ENCODE results near the gene SCFD1. TPM values are rescaled to one million over a fixed set of nuclear protein-coding genes. Genes with fewer than 3 reads are reported as not detected.

The SCFD1 gene
- total RNA-seq, 1 donor from 2014 or later = 82.4 TPM

- Mint-ChIP-seq H3K4me3 (ENCODE audit: unreplicated experiment) (no peak overlapping the region), H3K27ac (ENCODE audit: unreplicated experiment) (no peak overlapping the region), H3K9me3 (ENCODE audit: low read depth) (peaks cover 19% of the 10 kb centered on the region), H3K27me3 (ENCODE audit: low read depth) (no peaks in the 10 kb centered on the region), H3K36me3 (ENCODE audit: low read depth) (peaks cover 19% of the 10 kb centered on the region), H3K4me1 (ENCODE audit: low read depth) (no peaks in the 10 kb centered on the region)
- TF ChIP-seq, protein P1, sequence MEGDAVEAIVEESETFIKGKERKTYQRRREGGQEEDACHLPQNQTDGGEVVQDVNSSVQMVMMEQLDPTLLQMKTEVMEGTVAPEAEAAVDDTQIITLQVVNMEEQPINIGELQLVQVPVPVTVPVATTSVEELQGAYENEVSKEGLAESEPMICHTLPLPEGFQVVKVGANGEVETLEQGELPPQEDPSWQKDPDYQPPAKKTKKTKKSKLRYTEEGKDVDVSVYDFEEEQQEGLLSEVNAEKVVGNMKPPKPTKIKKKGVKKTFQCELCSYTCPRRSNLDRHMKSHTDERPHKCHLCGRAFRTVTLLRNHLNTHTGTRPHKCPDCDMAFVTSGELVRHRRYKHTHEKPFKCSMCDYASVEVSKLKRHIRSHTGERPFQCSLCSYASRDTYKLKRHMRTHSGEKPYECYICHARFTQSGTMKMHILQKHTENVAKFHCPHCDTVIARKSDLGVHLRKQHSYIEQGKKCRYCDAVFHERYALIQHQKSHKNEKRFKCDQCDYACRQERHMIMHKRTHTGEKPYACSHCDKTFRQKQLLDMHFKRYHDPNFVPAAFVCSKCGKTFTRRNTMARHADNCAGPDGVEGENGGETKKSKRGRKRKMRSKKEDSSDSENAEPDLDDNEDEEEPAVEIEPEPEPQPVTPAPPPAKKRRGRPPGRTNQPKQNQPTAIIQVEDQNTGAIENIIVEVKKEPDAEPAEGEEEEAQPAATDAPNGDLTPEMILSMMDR (IDR thresholded peaks at IDR 0.05) = no peak
- no peak for DNase-seq (ENCODE audit: low spot score)
These were observed 35.0 kb upstream of the SCFD1 start for GRCh38 chr14:30587141-30587540.

- DNase-seq (ENCODE audit: low spot score) = no peak
- Mint-ChIP-seq H3K27me3 (ENCODE audit: low read depth) (no peaks in the 10 kb centered on the region), H3K9me3 (ENCODE audit: low read depth) (peaks cover 15% of the 10 kb centered on the region), H3K27ac (ENCODE audit: unreplicated experiment) (no peak overlapping the region), H3K4me3 (ENCODE audit: unreplicated experiment) (no peak overlapping the region), H3K36me3 (ENCODE audit: low read depth) (peaks cover 15% of the 10 kb centered on the region), H3K4me1 (ENCODE audit: low read depth) (no peaks in the 10 kb centered on the region)
- TF ChIP-seq, protein P1 (IDR thresholded peaks at IDR 0.05) = no peak
These were observed 33.2 kb upstream of the SCFD1 start for GRCh38 chr14:30588873-30589272.

GRCh38 chr14:30596935-30597334 lies 25.2 kb upstream of the SCFD1 start:
- H3K36me3 Mint-ChIP-seq (ENCODE audit: low read depth) = peaks cover 11% of the 10 kb centered on the region
- no peaks in the 10 kb centered on the region for H3K27me3 Mint-ChIP-seq (ENCODE audit: low read depth)
- no peaks in the 10 kb centered on the region for H3K9me3 Mint-ChIP-seq (ENCODE audit: low read depth)
- H3K4me3 Mint-ChIP-seq (ENCODE audit: unreplicated experiment) = no peak overlapping the region
- H3K4me1 Mint-ChIP-seq (ENCODE audit: low read depth) = no peaks in the 10 kb centered on the region
- no peak overlapping the region for H3K27ac Mint-ChIP-seq (ENCODE audit: unreplicated experiment)
- no peak for DNase-seq (ENCODE audit: low spot score)
- TF ChIP-seq, protein P1 (IDR thresholded peaks at IDR 0.05) = no peak

- H3K4me1 Mint-ChIP-seq (ENCODE audit: low read depth) = no peaks in the 10 kb centered on the region
- H3K27me3 Mint-ChIP-seq (ENCODE audit: low read depth) = no peaks in the 10 kb centered on the region
- H3K9me3 Mint-ChIP-seq (ENCODE audit: low read depth) = no peaks in the 10 kb centered on the region
- TF ChIP-seq, protein P1 (IDR thresholded peaks at IDR 0.05) = no peak
- H3K4me3 Mint-ChIP-seq (ENCODE audit: unreplicated experiment) = no peak overlapping the region
- DNase-seq (ENCODE audit: low spot score) = no peak
- peaks cover 11% of the 10 kb centered on the region for H3K36me3 Mint-ChIP-seq (ENCODE audit: low read depth)
- no peak overlapping the region for H3K27ac Mint-ChIP-seq (ENCODE audit: unreplicated experiment)
These were observed 24.6 kb upstream of the SCFD1 start for GRCh38 chr14:30597504-30597903.

DNA sequence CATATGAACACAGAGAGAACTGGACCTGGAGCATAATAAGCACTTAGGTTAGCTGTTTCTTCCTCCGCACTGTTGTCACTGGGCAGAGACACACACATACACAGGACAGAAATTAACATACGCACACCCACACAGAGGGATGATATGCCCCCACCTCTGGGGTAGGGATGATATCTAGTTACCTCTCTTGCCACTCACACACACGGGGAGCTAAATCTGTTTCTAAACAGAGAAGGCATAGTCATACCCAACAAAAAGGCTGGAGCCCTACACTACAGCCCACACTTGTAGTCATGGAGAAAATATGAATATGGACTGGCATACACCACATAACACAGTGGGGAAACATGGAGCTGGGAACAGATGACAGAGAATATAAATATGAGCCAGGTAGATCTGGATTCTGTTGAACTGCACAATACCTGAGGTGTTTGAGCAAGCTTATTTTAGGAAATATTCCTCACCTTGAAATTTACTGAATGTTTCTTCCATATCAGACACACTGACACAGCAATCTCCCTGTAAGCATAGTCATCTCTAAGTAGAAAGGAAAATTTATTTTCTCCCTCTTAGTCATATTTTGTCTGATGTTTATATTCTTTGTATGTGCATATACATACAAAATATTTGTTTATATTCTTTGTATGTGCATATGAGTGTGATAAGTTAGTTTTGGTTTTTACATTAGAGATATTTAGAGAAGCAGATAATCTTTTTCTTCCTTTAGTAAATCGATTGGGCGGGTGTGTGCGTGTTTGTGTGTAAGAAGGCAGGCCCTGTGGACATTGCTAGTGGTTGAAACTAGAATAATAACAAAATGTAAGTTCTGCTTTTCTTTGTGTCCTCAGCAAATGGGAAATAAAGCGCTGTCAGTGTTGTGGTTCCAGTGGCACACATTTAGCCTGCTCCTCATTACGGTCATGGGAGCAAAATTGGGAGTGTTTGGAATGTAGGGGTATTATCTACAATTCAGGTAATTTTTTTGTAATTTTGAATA lies 20.9 kb upstream of the SCFD1 start:
- Mint-ChIP-seq H3K4me1 (ENCODE audit: low read depth) (no peaks in the 10 kb centered on the region), H3K27me3 (ENCODE audit: low read depth) (no peaks in the 10 kb centered on the region), H3K27ac (ENCODE audit: unreplicated experiment) (no peak overlapping the region), H3K36me3 (ENCODE audit: low read depth) (peaks cover 15% of the 10 kb centered on the region), H3K4me3 (ENCODE audit: unreplicated experiment) (no peak overlapping the region), H3K9me3 (ENCODE audit: low read depth) (no peaks in the 10 kb centered on the region)
- DNase-seq (ENCODE audit: low spot score) = no peak
- TF ChIP-seq, protein P1 (IDR thresholded peaks at IDR 0.05) = no peak

Measured in chondrocyte (in vitro differentiated cells).